IMR-90 (cell line): Measurements from ENCODE around the gene DRD4. TPM values are rescaled to one million over a fixed set of nuclear protein-coding genes. Genes with fewer than 3 reads are reported as not detected.

Experiments
- ATAC-seq: fragments of 200-7000 bp; cut with Tn5 transposase; 2 replicates; pipeline ENCODE4 v1.9.1; 2020; ENCODE audit warnings: low read depth, mild to moderate bottlenecking, moderate library complexity
- BruUV-seq: library from RNA; stranded (reverse); fragments of 400-500 nt; replicated peaks from 2 replicates; lab custom pipeline; 2021; lab: Mats Ljungman, UMichigan
- CTCF ChIA-PET: fragments of 300-600 bp; formaldehyde crosslinking; extraction: SDS; loops from one replicate; lab custom pipeline; 2021; ENCODE audit warnings: antibody characterized with exemption; lab: Yijun Ruan, JAX
- POLR2A ChIA-PET: fragments of 300-600 bp; sonication (Branson Sonifier 250); formaldehyde crosslinking; loops from one replicate; lab custom pipeline; 2022; ENCODE audit warnings: antibody characterized with exemption; ENCODE audit not compliant: unreplicated experiment; lab: Charles Lee
- DNase-seq: peaks from one replicate; pipeline ENCODE4 v3.0.0; 2013
- H2AFZ ChIP-seq: replicated peaks from 2 replicates; pipeline ENCODE3; 2013; ENCODE audit warnings: low read length, mild to moderate bottlenecking; ENCODE audit not compliant: poor library complexity
- H2AK5ac ChIP-seq: 2 replicates; pipeline ENCODE4 v1.6.1; 2013; ENCODE audit warnings: low read depth, low read length, inconsistent platforms
- H2AK9ac ChIP-seq: replicated peaks from 2 replicates; pipeline ENCODE3; 2013; ENCODE audit warnings: mild to moderate bottlenecking, low read depth, low read length, moderate library complexity; ENCODE audit not compliant: poor library complexity
- H2BK120ac ChIP-seq: 2 replicates; pipeline ENCODE4 v1.6.1; 2013; ENCODE audit warnings: low read depth, low read length, inconsistent platforms
- H2BK15ac ChIP-seq: 3 replicates; pipeline ENCODE4 v1.6.1; 2013; ENCODE audit warnings: low read depth, low read length, inconsistent platforms
- H2BK20ac ChIP-seq: 2 replicates; pipeline ENCODE4 v1.6.1; 2013; ENCODE audit warnings: low read depth, mild to moderate bottlenecking, inconsistent platforms, low read length, moderate library complexity
- H2BK5ac ChIP-seq: 2 replicates; pipeline ENCODE4 v1.6.1; 2013; ENCODE audit warnings: mild to moderate bottlenecking, low read depth, low read length, inconsistent platforms; ENCODE audit not compliant: poor library complexity, severe bottlenecking
- H3K14ac ChIP-seq: replicated peaks from 2 replicates; pipeline ENCODE4 v1.6.1; 2013; ENCODE audit warnings: low read depth, low read length, inconsistent platforms
- H3K18ac ChIP-seq: 2 replicates; pipeline ENCODE4 v1.6.1; 2013; ENCODE audit warnings: low read depth, low read length, control low read depth
- H3K23ac ChIP-seq: 2 replicates; pipeline ENCODE4 v1.6.1; 2013; ENCODE audit warnings: low read depth, low read length, inconsistent platforms
- H3K27ac ChIP-seq: 2 replicates; pipeline ENCODE4 v1.5.1; 2013; ENCODE audit warnings: mild to moderate bottlenecking, control low read depth, low read length; ENCODE audit not compliant: insufficient read depth
- H3K27me3 ChIP-seq: 2 replicates; pipeline ENCODE4 v1.6.1; 2013; ENCODE audit warnings: low read length; ENCODE audit not compliant: control insufficient read depth, insufficient read depth
- H3K36me3 ChIP-seq: 2 replicates; pipeline ENCODE4 v1.6.1; 2013; ENCODE audit warnings: low read length, mixed read lengths; ENCODE audit not compliant: control insufficient read depth, insufficient read depth
- H3K4ac ChIP-seq: 2 replicates; pipeline ENCODE4 v1.6.1; 2013; ENCODE audit warnings: low read depth, low read length, inconsistent platforms
- H3K4me1 ChIP-seq: 2 replicates; pipeline ENCODE4 v1.6.1; 2013; ENCODE audit warnings: low read length, mixed read lengths; ENCODE audit not compliant: control insufficient read depth, insufficient read depth
- H3K4me2 ChIP-seq: 2 replicates; pipeline ENCODE4 v1.6.1; 2013; ENCODE audit warnings: low read depth, mild to moderate bottlenecking, control low read depth, low read length, moderate library complexity
- H3K4me3 ChIP-seq: 2 replicates; pipeline ENCODE4 v1.5.1; 2013; ENCODE audit warnings: low read depth, mild to moderate bottlenecking, control low read depth, low read length, moderate library complexity; ENCODE audit not compliant: insufficient read depth
- H3K56ac ChIP-seq: 2 replicates; pipeline ENCODE4 v1.6.1; 2013; ENCODE audit warnings: low read length, inconsistent platforms; ENCODE audit not compliant: insufficient read depth; ENCODE audit errors: extremely low read depth
- H3K79me1 ChIP-seq, 2 experiments: 2 replicates each; pipeline ENCODE4 v1.6.1; 2013; ENCODE audit warnings: low read length in 2 of 2, inconsistent platforms in 1 of 2, low read depth in 1 of 2
- H3K9ac ChIP-seq: 2 replicates; pipeline ENCODE4 v1.6.1; 2013; ENCODE audit warnings: low read depth, low read length, control low read depth
- H3K9me1 ChIP-seq: 2 replicates; pipeline ENCODE4 v1.6.1; 2013; ENCODE audit warnings: low read length, inconsistent platforms; ENCODE audit not compliant: insufficient read depth
- H3K9me3 ChIP-seq: 2 replicates; pipeline ENCODE4 v1.6.1; 2013; ENCODE audit warnings: low read length; ENCODE audit not compliant: control insufficient read depth, insufficient read depth
- H4K20me1 ChIP-seq: 2 replicates; pipeline ENCODE4 v1.6.1; 2013; ENCODE audit warnings: low read length, inconsistent platforms; ENCODE audit not compliant: insufficient read depth
- H4K5ac ChIP-seq: 2 replicates; pipeline ENCODE4 v1.6.1; 2013; ENCODE audit warnings: mild to moderate bottlenecking, low read depth, low read length, control low read depth
- H4K8ac ChIP-seq, 2 experiments: 2 replicates each; pipeline ENCODE4 v1.6.1; 2013; ENCODE audit warnings: low read depth in 2 of 2, low read length in 2 of 2, control low read depth in 1 of 2, inconsistent platforms in 1 of 2
- H4K91ac ChIP-seq: 2 replicates; pipeline ENCODE4 v1.6.1; 2013; ENCODE audit warnings: low read depth, low read length, inconsistent platforms; ENCODE audit not compliant: insufficient read depth
- BHLHE40 ChIP-seq: fragments of 150-350 bp; IDR thresholded peaks from 2 replicates; pipeline ENCODE4 v1.6.1; 2016; ENCODE audit warnings: mild to moderate bottlenecking, low read depth, low read length
- CTCF ChIP-seq: conservative IDR thresholded peaks from 2 replicates; pipeline ENCODE4 v1.5.1; 2012; ENCODE audit warnings: mild to moderate bottlenecking, low read depth, low read length, improper control_type of control experiment
- FOS ChIP-seq: fragments of 150-350 bp; IDR thresholded peaks from 2 replicates; pipeline ENCODE4 v1.6.1; 2016; ENCODE audit warnings: low read depth, low read length
- MAZ ChIP-seq: IDR thresholded peaks from 2 replicates; pipeline ENCODE4 v1.6.1; 2012; ENCODE audit warnings: low read depth, mild to moderate bottlenecking, low read length, improper control_type of control experiment, moderate library complexity, borderline replicate concordance
- MXI1 ChIP-seq: IDR thresholded peaks from 2 replicates; pipeline ENCODE4 v1.6.1; 2012; ENCODE audit warnings: low read depth, mild to moderate bottlenecking, low read length, moderate library complexity, borderline replicate concordance
- POLR2A ChIP-seq: IDR thresholded peaks from 2 replicates; pipeline ENCODE4 v1.6.1; 2012; ENCODE audit warnings: mild to moderate bottlenecking, low read depth, low read length
- RAD21 ChIP-seq: IDR thresholded peaks from 2 replicates; pipeline ENCODE4 v1.6.1; 2012; ENCODE audit warnings: low read length, improper control_type of control experiment
- RCOR1 ChIP-seq: IDR thresholded peaks from 2 replicates; pipeline ENCODE4 v1.6.1; 2012; ENCODE audit warnings: mild to moderate bottlenecking, low read length, improper control_type of control experiment; ENCODE audit not compliant: insufficient replicate concordance
- SMC3 ChIP-seq: fragments of 150-350 bp; IDR thresholded peaks from 2 replicates; pipeline ENCODE4 v1.6.1; 2016; ENCODE audit warnings: low read depth, mild to moderate bottlenecking, antibody characterized with exemption, low read length, moderate library complexity
- USF2 ChIP-seq: fragments of 150-350 bp; IDR thresholded peaks from 2 replicates; pipeline ENCODE4 v1.6.1; 2017; ENCODE audit warnings: mild to moderate bottlenecking, antibody characterized with exemption, low read length, low read depth
- WGBS, 2 experiments: methylation state at CpG; one replicate each; pipeline versions ENCODE4 v1.1.5 to v1.1.7; 2013; ENCODE audit warnings: missing lambda C conversion rate in 2 of 2; ENCODE audit not compliant: insufficient read length in 1 of 2; ENCODE audit errors: extremely low coverage in 2 of 2; 5-methylcytosine and 5-hydroxymethylcytosine counted together
- dilution Hi-C: fragments of 300-500 bp; cut with HindIII; formaldehyde crosslinking; loops from one replicate; pipeline ENCODE4 v1.14.3; 2018; ENCODE audit warnings: low sequenced_read_pairs; ENCODE audit not compliant: unreplicated experiment
- in situ Hi-C: fragments of 300-500 bp; cut with MboI; formaldehyde crosslinking; loops from 3 replicates; pipeline ENCODE4 v1.14.3; 2019; ENCODE audit warnings: low sequenced_read_pairs, inconsistent platforms, mixed read lengths
- intact Hi-C: fragments of 100-400 bp; cut with micrococcal nuclease; formaldehyde crosslinking; loops from 2 replicates; pipeline ENCODE4 v1.10.0; 2022
- polyA plus RNA-seq, 3 experiments: library from polyadenylated mRNA; depleted of rRNA; stranded (reverse); fragments of >200 nt; gene quantifications; 2 replicates each; pipeline ENCODE4 v1.2.3, GENCODE V29; 2012; ENCODE audit warnings: low replicate concordance in 1 of 3
- total RNA-seq: library from RNA; depleted of rRNA; stranded (reverse); fragments of >200 nt; gene quantifications from 2 replicates; pipeline ENCODE4 v1.2.3, GENCODE V29; 2012
- TF ChIP-seq, protein P1 (sequence below): fragments of 150-350 bp; IDR thresholded peaks from 2 replicates; pipeline ENCODE4 v1.6.1; 2016; ENCODE audit warnings: low read depth, mild to moderate bottlenecking, low read length, moderate library complexity, borderline replicate concordance

The DRD4 gene
- total and polyA plus RNA-seq, 2 of the 4 experiments (the other 2 are of a cell fraction) = not detected

DNA sequence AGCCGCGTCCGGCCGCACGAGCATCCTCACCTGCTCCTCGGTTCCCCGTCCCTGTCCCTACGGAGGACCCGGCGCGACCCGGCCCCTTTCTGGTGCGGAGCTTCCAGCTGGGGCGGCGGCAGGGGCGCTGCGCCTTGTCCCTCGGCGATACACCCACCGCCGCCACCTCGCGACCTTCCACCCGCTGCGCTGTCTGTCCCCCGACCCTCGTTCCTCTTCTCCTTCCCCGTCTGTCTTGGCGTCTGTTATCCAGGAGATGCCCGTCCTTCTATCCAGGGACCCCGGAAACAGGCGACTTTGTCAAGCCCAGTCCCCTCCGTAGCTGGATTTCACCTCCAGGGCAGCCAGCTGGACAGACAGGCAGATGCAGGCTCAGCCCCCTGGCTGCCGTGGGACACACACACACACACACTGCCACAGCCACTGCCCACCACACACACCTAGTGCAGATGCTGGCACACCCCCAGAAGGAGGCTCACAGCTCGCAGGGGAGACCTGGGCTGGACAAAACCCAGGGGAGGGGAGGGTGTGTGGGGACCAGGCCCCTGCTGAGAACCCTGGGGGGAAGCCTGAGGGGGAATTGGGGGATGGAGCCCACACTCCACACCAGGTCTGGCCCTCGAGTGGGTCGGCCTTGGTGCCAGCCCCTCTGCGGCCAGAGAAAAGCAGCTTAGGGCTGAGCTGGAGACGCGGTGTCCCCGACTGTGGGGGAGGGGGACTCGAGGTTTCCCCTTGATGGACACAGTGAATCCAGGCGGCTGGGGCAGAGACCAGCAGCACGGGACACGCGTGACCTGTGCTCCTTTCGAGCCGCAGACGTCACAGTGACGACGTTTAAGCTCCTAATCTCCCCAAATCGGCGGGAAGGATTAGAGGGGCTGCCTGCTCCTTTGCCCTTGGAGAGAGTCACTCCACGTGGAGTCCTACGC is 788 bp downstream of the DRD4 start:
- Histone ChIP-seq H2BK20ac (no peak overlapping the region), H4K8ac (no peak overlapping the region), H2BK5ac (no peak overlapping the region), H3K79me1 (no peaks in the 10 kb centered on the region), H3K4ac (no peak overlapping the region), H2BK120ac (no peak overlapping the region), H4K20me1 (peaks cover 44% of the 10 kb centered on the region), H3K4me3 (peak overlapping the region; percentile 23; the same call in 1 of the 2 replicates), H3K27ac (no peak overlapping the region), H3K27me3 (peaks cover 16% of the 10 kb centered on the region; the same call in 1 of the 2 replicates), H3K23ac (no peak overlapping the region), H3K9ac (no peak overlapping the region), H3K14ac (no peak overlapping the region), H3K9me3 (no peaks in the 10 kb centered on the region), H2AK5ac (no peak overlapping the region), H2AFZ (peak overlapping the region; percentile 67), H3K4me2 (peak overlapping the region; percentile 59; the same call in 1 of the 2 replicates), H4K91ac (no peak overlapping the region), H3K4me1 (peaks cover 10% of the 10 kb centered on the region; the same call in 1 of the 2 replicates), H3K56ac (no peak overlapping the region), H3K36me3 (peaks cover 10% of the 10 kb centered on the region; the same call in 1 of the 2 replicates), H4K5ac (no peak overlapping the region), H2AK9ac (peak overlapping the region; percentile 42), H3K9me1 (no peaks in the 10 kb centered on the region), H2BK15ac (no peak overlapping the region), H3K18ac (no peak overlapping the region)
- no peak for ATAC-seq
- BruUV-seq = no TSS peak
- dilution Hi-C loops = no loop called here
- ChIA-PET POLR2A (interaction anchor here (0.6 kb wide), 1 partner anchor 32 kb away, joined by 9 read pairs; no protein-coding TSS in a partner anchor), CTCF (no interaction called here)
- no peak for TF ChIP-seq RCOR1
- TF ChIP-seq RAD21 = no peak
- no peak for TF ChIP-seq POLR2A
- no peak for TF ChIP-seq FOS
- TF ChIP-seq, protein P1, sequence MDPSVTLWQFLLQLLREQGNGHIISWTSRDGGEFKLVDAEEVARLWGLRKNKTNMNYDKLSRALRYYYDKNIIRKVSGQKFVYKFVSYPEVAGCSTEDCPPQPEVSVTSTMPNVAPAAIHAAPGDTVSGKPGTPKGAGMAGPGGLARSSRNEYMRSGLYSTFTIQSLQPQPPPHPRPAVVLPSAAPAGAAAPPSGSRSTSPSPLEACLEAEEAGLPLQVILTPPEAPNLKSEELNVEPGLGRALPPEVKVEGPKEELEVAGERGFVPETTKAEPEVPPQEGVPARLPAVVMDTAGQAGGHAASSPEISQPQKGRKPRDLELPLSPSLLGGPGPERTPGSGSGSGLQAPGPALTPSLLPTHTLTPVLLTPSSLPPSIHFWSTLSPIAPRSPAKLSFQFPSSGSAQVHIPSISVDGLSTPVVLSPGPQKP = no peak
- no peak for TF ChIP-seq BHLHE40
- no peak for TF ChIP-seq USF2
- no peak for TF ChIP-seq MXI1
- TF ChIP-seq CTCF = no peak
- TF ChIP-seq SMC3 = no peak
- TF ChIP-seq MAZ = no peak
- WGBS, 2 experiments = 21% methylated on average over 13 of the region's 55 CpGs; no CpG with 5 or more reads in 1 of the 2 experiments
- DNase-seq = no peak
- intact Hi-C loops = no loop called here
- in situ Hi-C loops = no loop called here
